Fibroblast of villous mesenchyme (primary cell): Measurements from ENCODE around the gene ENTPD6. TPM values are rescaled to one million over a fixed set of nuclear protein-coding genes. Genes with fewer than 3 reads are reported as not detected.

ENCODE experiments used
- DNase-seq: peaks from one replicate; pipeline ENCODE4 v3.0.0-alpha.2; 2010; ENCODE audit warnings: low read depth
- H3K4me3 ChIP-seq: 2 replicates; pipeline ENCODE4 v1.5.1; 2011; ENCODE audit warnings: low read depth, mild to moderate bottlenecking, low read length
- CTCF ChIP-seq: IDR thresholded peaks from 2 replicates; pipeline ENCODE4 v1.5.1; 2012; ENCODE audit warnings: low read depth, mild to moderate bottlenecking, low read length; ENCODE audit not compliant: insufficient read depth
- total RNA-seq: library from RNA; depleted of rRNA; stranded (reverse); fragments of >200 nt; gene quantifications from 2 replicates; pipeline ENCODE4 v1.2.3, GENCODE V29; 2012

ENTPD6 gene
- total RNA-seq, 1 donor: 38.4 TPM

- TF ChIP-seq CTCF: no peak
- no peak overlapping the region for H3K4me3 ChIP-seq
- DNase-seq: no peak
Measured at GRCh38 chr20:25270829-25271251, 75.3 kb downstream of the ENTPD6 start.

- H3K4me3 ChIP-seq: no peak overlapping the region
- no peak for TF ChIP-seq CTCF
- DNase-seq: no peak
Measured at GRCh38 chr20:25271486-25272222, 76.1 kb downstream of the ENTPD6 start.

- no peak for TF ChIP-seq CTCF
- DNase-seq: no peak
- H3K4me3 ChIP-seq: no peak overlapping the region
Measured at GRCh38 chr20:25272223-25273000, 76.9 kb downstream of the ENTPD6 start.

GRCh38 chr20:25273046-25273445, 77.5 kb downstream of the ENTPD6 start:
- no peak overlapping the region for H3K4me3 ChIP-seq
- no peak for TF ChIP-seq CTCF
- DNase-seq: no peak

- TF ChIP-seq CTCF: no peak
- no peak for DNase-seq
- H3K4me3 ChIP-seq: no peak overlapping the region
Measured at GRCh38 chr20:25273541-25274358, 78.2 kb downstream of the ENTPD6 start.

- DNase-seq: no peak
- H3K4me3 ChIP-seq: no peak overlapping the region
- no peak for TF ChIP-seq CTCF
Measured at GRCh38 chr20:25274481-25274880, 79.0 kb downstream of the ENTPD6 start.
